ENCODE data around the gene ANKS1A. TPM values are rescaled to one million over a fixed set of nuclear protein-coding genes. Genes with fewer than 3 reads are reported as not detected.
A peak's percentile ranks its signal among the peaks of the same experiment; 100 is the strongest.
"Not testable (repeated sequence)": the region's sequence is repeated elsewhere in the genome, so short reads cannot be mapped to it uniquely, and the experiment has no call there.

Gene ANKS1A
- total RNA-seq = 49.7 TPM

DNA sequence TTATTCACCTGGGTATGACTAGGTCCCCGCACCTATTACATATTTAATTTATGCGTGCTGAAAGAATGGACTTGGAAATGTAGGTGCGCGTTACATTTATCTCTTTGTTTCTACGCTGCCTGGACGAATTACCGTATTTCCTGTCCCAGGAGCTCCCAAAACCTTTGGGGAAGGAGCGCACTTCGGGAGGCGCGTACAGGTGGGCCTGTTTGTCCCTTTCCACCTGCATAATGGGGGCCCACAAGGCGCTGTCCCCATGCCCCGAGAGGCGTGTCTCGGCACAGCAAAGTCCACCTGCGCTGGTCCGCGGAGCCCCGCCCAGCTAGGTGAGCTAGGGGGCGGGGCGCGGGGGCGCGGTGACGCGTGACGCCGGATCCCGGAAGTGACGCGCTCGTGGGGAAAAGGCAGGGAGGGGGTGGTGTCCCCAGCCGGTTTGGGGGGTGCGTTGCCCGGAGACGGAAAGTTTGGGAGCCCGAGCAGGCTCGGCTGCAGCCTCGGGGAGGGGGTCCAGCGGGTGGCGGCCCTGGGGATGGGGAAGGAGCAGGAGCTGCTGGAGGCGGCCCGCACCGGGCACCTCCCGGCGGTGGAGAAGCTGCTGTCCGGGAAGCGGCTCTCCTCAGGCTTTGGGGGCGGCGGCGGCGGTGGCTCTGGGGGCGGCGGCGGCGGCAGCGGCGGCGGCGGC lies at the start of gene ANKS1A:
TSS of gene ANKS1A (plus strand) at position 382 of the 682 bp plus-strand sequence. CDS start at position 530, 148 bp downstream.
- ATAC-seq (peak; percentile 85), DNase-seq (ENCODE audit: low spot score) (peak; percentile 89)
- intact Hi-C loops (cut with DNase I) = no loop called here

DNA sequence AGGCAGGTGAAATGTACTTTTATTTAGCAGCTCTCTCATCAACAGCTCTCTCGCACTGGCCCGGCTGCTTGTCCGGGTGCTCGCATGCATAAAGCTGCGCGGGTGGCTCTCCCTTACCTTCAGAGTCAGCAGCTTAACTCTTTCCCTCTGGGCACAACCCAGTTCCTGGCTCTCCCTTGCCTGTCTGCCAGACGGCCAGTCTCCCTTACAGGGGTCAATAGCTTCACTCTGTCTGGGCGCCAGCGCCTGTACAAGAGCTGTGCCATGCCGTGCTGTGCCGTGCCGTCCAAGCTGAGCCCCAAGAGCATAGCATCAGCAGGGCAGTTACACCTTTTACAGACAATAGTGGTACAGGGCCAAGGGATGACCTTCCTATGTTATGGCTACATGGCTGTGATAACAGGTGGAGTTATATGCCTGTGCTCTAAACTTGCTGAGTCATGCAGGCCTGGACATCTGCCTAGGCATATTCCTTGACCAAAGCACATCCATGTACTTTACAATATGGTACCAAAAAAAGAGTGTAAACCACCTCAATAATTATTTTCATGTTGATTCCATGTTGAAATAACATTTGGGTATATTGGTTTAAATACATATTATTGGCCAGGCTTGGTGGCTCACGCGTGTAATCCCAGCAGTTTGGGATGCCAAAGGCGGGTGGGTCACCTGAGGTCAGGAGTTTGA lies 49.2 kb upstream of the ANKS1A start:
- ATAC-seq (no peak), DNase-seq (ENCODE audit: low spot score) (no peak)
- intact Hi-C loops (cut with DNase I) = no loop called here

DNA sequence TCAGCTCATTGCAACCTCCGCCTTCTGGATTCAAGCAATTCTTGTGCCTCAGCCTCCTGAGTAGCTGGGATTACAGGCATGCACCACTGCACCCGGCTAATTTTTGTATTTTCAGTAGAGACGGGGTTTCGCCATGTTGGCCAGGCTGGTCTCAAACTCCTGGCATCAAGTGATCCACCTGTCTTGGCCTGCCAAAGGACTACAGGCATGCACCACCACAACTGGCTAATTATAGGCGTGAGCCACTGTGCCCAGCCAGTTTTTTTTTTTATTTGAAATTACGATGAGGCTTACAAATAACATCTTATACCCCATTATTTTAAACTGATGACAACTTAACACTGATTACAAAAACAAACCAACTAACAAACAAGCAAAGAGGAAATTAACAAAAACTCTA lies 40.0 kb upstream of the ANKS1A start:
- ATAC-seq; intact Hi-C loops (cut with DNase I); DNase-seq (ENCODE audit: low spot score): not testable (repeated sequence)

- intact Hi-C loops (cut with DNase I) = no loop called here
- ATAC-seq (no peak), DNase-seq (ENCODE audit: low spot score) (no peak)
Observed at GRCh38 chr6:34851361-34851760, 37.7 kb upstream of the ANKS1A start.

- ATAC-seq (no peak), DNase-seq (ENCODE audit: low spot score) (no peak)
- intact Hi-C loops (cut with DNase I) = no loop called here
Observed at GRCh38 chr6:34852406-34853085, 36.5 kb upstream of the ANKS1A start.

- no peak for DNase-seq (ENCODE audit: low spot score)
- no peak for ATAC-seq
- intact Hi-C loops (cut with DNase I) = no loop called here
Observed at GRCh38 chr6:34855463-34855862, 33.6 kb upstream of the ANKS1A start.

- DNase-seq (ENCODE audit: low spot score) (no peak), ATAC-seq (no peak)
- intact Hi-C loops (cut with DNase I) = no loop called here
Observed at GRCh38 chr6:34858681-34859080, 30.4 kb upstream of the ANKS1A start.

DNA sequence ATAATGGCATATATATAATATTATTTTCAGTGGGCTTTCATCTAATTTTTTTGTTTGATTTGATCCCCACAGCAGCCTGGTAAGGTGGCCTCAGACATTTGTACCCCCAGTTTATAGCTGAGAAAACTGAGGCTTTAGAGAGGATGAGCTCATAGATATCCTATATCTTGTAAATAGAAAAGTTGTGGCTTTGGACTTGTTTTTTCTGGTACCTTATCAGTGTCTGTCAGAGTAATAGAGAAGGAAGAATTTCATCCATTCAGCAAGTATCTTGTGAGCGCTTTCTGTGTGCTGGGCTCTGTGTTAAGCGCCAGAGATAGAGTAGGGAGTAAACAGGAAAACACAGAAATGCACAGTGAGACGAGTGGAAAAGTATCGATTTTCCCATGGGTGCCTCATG lies 29.1 kb upstream of the ANKS1A start:
- ATAC-seq (no peak), DNase-seq (ENCODE audit: low spot score) (no peak)
- intact Hi-C loops (cut with DNase I) = no loop called here

DNA sequence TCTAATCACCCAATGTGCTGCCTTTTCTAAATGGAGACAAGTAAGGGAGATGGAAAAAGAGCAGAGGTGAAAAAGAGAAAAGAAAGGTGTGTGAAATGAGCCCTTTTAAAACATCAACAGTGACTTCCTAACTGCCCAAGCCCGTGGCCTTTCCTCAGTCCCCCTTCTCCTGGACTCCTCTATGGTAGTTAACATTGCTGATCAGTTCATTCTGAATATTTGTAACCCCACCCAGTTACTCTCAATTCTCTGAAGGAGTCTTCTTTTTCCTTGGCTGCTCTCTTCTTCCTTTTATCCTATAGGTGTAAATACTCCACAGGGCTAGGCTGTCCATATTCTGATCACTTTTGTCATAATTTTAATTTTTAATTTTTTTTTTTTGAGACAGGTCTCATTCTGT lies 28.3 kb upstream of the ANKS1A start:
- ATAC-seq = no peak
- no peak for DNase-seq (ENCODE audit: low spot score)
- intact Hi-C loops (cut with DNase I) = no loop called here

- no peak for ATAC-seq
- intact Hi-C loops (cut with DNase I) = no loop called here
- DNase-seq (ENCODE audit: low spot score) = no peak
Observed at GRCh38 chr6:34864007-34864406, 25.0 kb upstream of the ANKS1A start.

DNA sequence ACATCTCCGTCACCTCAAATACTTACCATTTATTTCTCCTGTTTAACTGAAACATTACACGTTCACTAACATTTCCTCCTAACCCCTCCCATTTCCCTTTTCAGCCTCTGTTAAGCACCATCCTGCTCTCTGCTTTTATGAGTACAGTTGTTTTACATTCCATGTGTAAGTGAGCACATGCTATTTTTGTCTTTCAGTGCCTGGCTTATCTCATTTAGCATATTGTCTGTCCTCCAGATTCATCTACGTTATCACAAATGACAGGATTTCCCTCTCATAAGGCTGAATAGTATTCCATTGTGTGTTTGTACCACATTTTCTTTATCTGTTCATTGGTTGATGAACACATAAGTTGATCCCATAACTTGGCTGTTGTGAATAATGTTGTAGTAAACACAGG lies 23.9 kb upstream of the ANKS1A start:
- no peak for DNase-seq (ENCODE audit: low spot score)
- intact Hi-C loops (cut with DNase I) = no loop called here
- no peak for ATAC-seq

GRCh38 chr6:34866509-34866908 lies 22.5 kb upstream of the ANKS1A start:
- DNase-seq (ENCODE audit: low spot score) (no peak), ATAC-seq (no peak)
- intact Hi-C loops (cut with DNase I) = no loop called here

GRCh38 chr6:34867484-34867883 lies 21.6 kb upstream of the ANKS1A start:
- DNase-seq (ENCODE audit: low spot score) (no peak), ATAC-seq (no peak)
- intact Hi-C loops (cut with DNase I) = no loop called here

GRCh38 chr6:34871853-34872252 lies 17.2 kb upstream of the ANKS1A start:
- DNase-seq (ENCODE audit: low spot score) = no peak
- intact Hi-C loops (cut with DNase I) = no loop called here
- ATAC-seq = no peak

- no peak for ATAC-seq
- intact Hi-C loops (cut with DNase I) = no loop called here
- DNase-seq (ENCODE audit: low spot score) = no peak
Observed at GRCh38 chr6:34872332-34872731, 16.7 kb upstream of the ANKS1A start.

- no peak for DNase-seq (ENCODE audit: low spot score)
- intact Hi-C loops (cut with DNase I) = no loop called here
- ATAC-seq = no peak
Observed at GRCh38 chr6:34875292-34876213, 13.5 kb upstream of the ANKS1A start.

DNA sequence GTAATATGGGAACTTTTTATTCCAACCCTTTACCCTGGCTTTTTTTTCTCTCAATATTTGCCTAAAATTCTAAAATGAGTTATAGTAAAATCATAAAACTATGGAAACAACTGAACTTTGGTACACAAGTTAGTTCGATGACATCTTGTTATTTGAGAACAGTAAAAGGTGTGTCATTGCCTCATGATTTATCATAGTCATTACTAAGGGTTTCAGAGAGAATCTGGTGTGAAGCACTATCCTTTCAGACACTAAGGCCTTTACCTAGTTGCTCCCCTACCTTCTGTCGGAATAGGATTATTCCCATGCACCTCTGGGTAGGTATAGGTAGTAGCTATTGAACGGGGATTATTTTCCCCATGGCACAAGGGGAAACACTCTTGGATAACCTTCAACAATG lies 12.6 kb upstream of the ANKS1A start:
- intact Hi-C loops (cut with DNase I) = no loop called here
- no peak for ATAC-seq
- no peak for DNase-seq (ENCODE audit: low spot score)

DNA sequence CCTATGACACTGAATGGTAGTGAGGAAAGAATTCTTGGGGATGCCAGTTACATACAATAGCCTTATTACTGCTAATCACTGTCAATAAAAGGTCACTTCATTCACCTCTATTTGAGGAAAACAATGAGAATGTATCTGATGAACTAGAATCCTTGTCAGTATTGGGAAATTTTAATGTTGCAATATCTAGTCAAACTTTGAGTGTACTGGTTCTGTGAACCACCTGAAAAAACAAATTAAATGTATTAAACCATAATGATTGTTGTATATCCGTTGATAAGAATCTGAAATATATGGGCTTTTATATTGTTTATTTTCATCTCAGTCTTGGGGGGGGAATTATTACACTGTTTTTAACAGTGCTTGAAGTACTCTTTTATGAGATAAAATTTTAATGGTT lies 11.8 kb upstream of the ANKS1A start:
- no peak for DNase-seq (ENCODE audit: low spot score)
- no peak for ATAC-seq
- intact Hi-C loops (cut with DNase I) = no loop called here

DNA sequence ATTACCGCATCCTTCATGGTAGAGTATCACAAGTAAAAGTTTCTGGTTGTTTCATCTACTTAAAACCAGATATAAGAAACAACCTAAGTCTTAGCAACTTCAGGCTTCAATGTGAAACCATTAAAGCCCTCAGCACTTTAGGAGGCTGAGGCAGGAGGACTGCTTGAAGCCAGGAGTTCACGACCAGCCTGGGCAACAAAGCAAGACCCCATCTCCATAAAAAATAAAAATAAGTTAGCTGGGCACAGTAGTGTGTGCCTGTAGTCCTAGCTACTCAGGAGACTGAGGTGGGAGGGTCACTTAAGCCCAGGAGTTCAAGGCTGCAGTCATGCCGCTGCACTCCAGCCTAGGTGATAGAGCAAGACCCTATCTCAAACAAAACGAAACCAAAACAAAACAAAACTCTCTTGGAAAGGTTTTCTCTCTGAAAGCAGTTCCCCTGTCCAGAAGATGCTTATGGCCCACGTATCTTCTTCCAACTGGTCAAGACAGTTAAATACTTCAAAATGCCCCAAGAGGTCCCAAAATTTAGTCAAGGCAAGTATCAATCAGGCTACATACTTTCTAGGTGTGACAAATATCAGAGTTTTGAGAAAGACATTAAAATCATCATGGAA lies 11.1 kb upstream of the ANKS1A start:
- no peak for DNase-seq (ENCODE audit: low spot score)
- no peak for ATAC-seq
- intact Hi-C loops (cut with DNase I) = no loop called here
